NT2/D1 (cell line): ENCODE measurements around the gene GBP2.
"Not testable (repeated sequence)": the region's sequence is repeated elsewhere in the genome, so short reads cannot be mapped to it uniquely, and the experiment has no call there.

Experiments used
- DNase-seq: peaks from one replicate; pipeline ENCODE4 v3.0.0-alpha.2; 2011; ENCODE audit warnings: low read depth, low spot score
- H3K27me3 ChIP-seq: 2 replicates; pipeline ENCODE4 v1.6.0; 2011; ENCODE audit warnings: mild to moderate bottlenecking; ENCODE audit not compliant: insufficient read length, insufficient read depth
- H3K36me3 ChIP-seq: 2 replicates; pipeline ENCODE4 v1.6.1; 2011; ENCODE audit warnings: mild to moderate bottlenecking, low read length, mixed read lengths; ENCODE audit not compliant: insufficient read depth, insufficient read length
- H3K4me1 ChIP-seq: 2 replicates; pipeline ENCODE4 v1.5.1; 2011; ENCODE audit not compliant: insufficient read depth, insufficient read length
- H3K4me3 ChIP-seq: 2 replicates; pipeline ENCODE4 v1.5.1; 2011; ENCODE audit warnings: low read depth; ENCODE audit not compliant: insufficient read length
- H3K9ac ChIP-seq: 2 replicates; pipeline ENCODE4 v1.6.0; 2011; ENCODE audit warnings: low read depth; ENCODE audit not compliant: insufficient read length
- H3K9me3 ChIP-seq: 2 replicates; pipeline ENCODE4 v1.5.1; 2011; ENCODE audit warnings: mild to moderate bottlenecking, low read length; ENCODE audit not compliant: insufficient read depth
- SUZ12 ChIP-seq: IDR thresholded peaks from 2 replicates; pipeline ENCODE4 v1.6.1; 2011; ENCODE audit not compliant: insufficient read length, insufficient read depth; ENCODE audit errors: extremely low read depth
- YY1 ChIP-seq: IDR thresholded peaks from 2 replicates; pipeline ENCODE4 v1.6.1; 2011; ENCODE audit not compliant: insufficient read length, insufficient read depth
- ZNF274 ChIP-seq: IDR thresholded peaks from 2 replicates; pipeline ENCODE4 v1.6.1; 2011; ENCODE audit warnings: mild to moderate bottlenecking, low read depth, low read length

Gene GBP2

DNA sequence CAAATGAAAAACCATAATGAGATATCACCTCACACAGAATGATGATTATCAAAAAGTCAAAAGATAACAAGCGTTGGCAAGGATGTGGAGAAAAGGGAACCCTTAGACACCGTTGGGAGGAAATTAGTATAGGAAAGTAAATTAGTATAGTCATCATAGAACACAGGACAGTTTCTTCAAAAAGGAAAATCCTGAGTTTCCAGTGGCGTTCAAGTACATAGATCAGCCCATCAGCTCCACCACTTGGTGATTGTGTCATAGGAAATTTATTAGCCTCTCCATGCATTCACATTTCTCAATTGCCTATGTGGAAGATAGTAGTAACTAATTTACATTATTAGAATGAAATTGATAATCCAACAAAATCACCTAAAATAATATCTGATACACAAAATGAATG lies 20.8 kb upstream of the GBP2 start:
- Histone ChIP-seq H3K4me1 (no peaks in the 10 kb centered on the region), H3K36me3 (no peaks in the 10 kb centered on the region)

DNA sequence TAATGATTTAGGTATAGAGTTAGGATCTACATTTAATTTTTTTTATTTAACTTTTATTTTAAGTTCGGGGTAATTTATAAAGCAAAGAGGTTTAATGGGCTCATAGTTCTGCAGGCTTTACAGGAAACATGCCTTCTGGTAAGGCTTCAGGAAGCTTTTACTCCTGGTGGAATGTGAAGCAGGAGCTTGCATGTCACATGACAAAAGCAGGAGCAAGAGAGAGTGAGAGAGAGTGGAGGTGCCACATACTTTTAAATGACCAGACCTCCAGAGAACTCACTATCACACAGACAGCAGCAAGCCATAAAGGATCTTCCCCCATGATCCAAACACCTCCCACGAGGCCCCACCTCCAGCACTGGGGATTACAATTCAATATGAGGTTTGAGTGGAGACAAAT lies 17.6 kb upstream of the GBP2 start:
- no peak for TF ChIP-seq SUZ12
- TF ChIP-seq YY1 = no peak
- no peak for TF ChIP-seq ZNF274
- no peaks in the 10 kb centered on the region for H3K36me3 ChIP-seq
- H3K4me3 ChIP-seq = no peak overlapping the region

More for the DNA sequence above, 20.8 kb upstream of the GBP2 start:
- H3K9ac ChIP-seq = no peak overlapping the region
- no peaks in the 10 kb centered on the region for H3K27me3 ChIP-seq
- no peak overlapping the region for H3K4me3 ChIP-seq
- no peaks in the 10 kb centered on the region; the same call in 1 of the 2 replicates for H3K9me3 ChIP-seq
- TF ChIP-seq ZNF274 = no peak
- TF ChIP-seq YY1 = no peak
- TF ChIP-seq SUZ12 = no peak
- no peak for DNase-seq

DNA sequence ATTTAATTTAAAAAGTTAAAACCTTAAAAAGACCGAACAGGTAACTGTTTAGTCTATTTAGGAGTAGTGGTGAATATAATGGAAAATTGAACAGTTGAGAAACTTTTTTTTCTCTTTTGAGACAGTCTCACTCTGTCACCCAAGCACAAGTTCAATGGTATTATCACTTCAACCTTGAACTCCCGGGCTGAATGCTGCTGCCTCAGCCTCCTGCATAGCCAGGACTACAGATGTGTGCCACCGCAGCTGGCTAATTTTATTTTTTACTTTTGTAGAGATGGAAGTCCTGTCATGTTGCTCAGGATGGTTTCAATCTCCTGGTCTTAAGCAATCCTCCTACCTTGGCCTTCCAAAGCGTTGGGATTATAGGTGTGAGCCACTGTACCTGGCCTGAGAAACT lies 16.2 kb upstream of the GBP2 start:
- DNase-seq = no peak
- Histone ChIP-seq H3K4me3 (no peak overlapping the region), H3K27me3 (no peaks in the 10 kb centered on the region), H3K36me3 (no peaks in the 10 kb centered on the region), H3K9me3 (no peaks in the 10 kb centered on the region; the same call in 1 of the 2 replicates), H3K4me1 (no peaks in the 10 kb centered on the region), H3K9ac (no peak overlapping the region)
- TF ChIP-seq YY1 (no peak), SUZ12 (no peak), ZNF274 (no peak)

More for the DNA sequence above, 17.6 kb upstream of the GBP2 start:
- Histone ChIP-seq H3K4me1 (no peaks in the 10 kb centered on the region), H3K9ac (no peak overlapping the region), H3K9me3 (no peaks in the 10 kb centered on the region; the same call in 1 of the 2 replicates), H3K27me3 (no peaks in the 10 kb centered on the region)
- no peak for DNase-seq

DNA sequence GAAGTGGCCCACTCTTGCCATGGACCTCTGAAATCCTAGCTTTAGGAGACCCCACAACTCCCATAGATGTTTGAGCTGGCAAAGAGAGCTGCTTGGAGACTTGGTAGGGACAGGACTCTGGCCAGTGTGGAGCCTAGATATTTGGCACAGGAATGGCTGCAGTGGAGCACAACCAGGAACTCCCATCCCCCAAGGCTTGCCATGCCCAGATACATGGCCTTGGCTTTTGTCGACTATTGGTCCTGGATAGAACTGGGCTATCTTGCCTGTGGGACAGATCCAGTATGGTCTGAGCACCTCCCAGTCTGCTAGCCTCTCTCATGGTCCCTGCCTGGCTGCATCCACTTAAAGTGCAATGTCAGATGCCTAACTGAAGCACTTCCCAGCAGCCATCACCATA lies 7.8 kb upstream of the GBP2 start:
- Histone ChIP-seq H3K27me3 (no peaks in the 10 kb centered on the region), H3K9me3 (no peaks in the 10 kb centered on the region), H3K9ac (no peak overlapping the region), H3K4me3 (no peak overlapping the region), H3K36me3 (no peaks in the 10 kb centered on the region), H3K4me1 (no peaks in the 10 kb centered on the region)
- DNase-seq = no peak
- no peak for TF ChIP-seq SUZ12
- TF ChIP-seq ZNF274 = no peak
- no peak for TF ChIP-seq YY1

DNA sequence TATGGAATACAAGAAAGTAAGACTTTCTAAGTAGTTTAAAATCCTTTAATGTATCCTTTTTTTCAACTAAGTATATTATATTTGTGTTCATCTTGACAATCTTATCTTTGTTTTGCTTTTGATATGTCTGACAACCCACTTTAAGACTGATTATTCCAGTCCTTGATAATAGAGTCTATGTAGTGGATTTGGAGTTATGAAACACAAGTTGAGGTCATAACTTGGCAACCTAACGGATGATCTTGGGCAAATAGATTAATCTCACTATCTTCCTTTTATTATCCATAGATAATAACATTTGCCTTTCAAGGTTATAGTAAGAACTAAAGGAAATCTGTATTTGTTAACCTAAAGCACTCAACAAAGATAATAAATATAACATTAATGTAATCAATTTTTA lies 4.8 kb upstream of the GBP2 start:
- no peaks in the 10 kb centered on the region for H3K9me3 ChIP-seq
- DNase-seq = no peak
- no peaks in the 10 kb centered on the region for H3K4me1 ChIP-seq
- no peaks in the 10 kb centered on the region for H3K36me3 ChIP-seq
- no peak overlapping the region for H3K4me3 ChIP-seq
- no peaks in the 10 kb centered on the region for H3K27me3 ChIP-seq
- TF ChIP-seq YY1 (no peak), ZNF274 (no peak), SUZ12 (no peak)
- H3K9ac ChIP-seq = no peak overlapping the region

DNA sequence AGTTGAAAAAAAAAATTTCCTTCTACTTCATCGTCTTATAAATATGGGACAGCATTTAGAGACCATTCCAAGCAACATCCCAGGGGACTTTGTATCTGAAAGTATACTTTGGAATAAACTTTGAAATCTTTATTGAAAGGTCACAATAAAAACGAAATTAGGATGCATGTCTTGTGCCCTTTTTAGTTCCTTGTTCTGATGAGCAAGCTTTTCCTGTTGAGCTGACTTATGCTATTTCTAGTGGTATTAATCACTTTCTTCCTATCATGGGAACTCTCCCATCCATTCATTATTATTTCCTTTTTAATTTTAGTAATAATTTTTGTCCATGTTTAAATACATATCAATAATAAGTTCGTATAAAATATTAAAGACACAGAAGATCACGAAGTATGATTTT lies 4.0 kb upstream of the GBP2 start:
- H3K27me3 ChIP-seq = no peaks in the 10 kb centered on the region
- no peak overlapping the region for H3K4me3 ChIP-seq
- H3K9ac ChIP-seq = no peak overlapping the region
- TF ChIP-seq SUZ12 (no peak), YY1 (no peak)
- no peaks in the 10 kb centered on the region for H3K4me1 ChIP-seq
- no peaks in the 10 kb centered on the region for H3K36me3 ChIP-seq
- no peaks in the 10 kb centered on the region for H3K9me3 ChIP-seq
- no peak for DNase-seq

DNA sequence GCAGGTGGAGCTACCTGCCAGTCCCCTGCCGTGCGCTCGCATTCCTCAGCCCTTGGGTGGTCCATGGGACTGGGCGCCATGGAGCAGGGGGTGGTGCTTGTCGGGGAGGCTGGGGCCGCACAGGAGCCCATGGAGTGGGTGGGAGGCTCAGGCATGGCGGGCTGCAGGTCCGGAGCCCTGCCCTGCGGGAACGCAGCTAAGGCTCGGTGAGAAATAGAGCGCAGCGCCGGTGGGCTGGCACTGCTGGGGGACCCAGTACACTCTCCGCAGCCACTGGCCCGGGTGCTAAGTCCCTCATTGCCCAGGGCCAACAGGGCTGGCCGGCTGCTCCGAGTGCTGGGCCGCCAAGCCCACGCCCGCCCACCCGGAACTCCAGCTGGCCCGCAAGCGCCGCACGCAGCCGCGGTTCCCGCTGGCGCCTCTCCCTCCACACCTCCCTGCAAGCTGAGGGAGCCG lies 2.1 kb upstream of the GBP2 start:
- not testable (repeated sequence) for DNase-seq, H3K4me3 ChIP-seq, H3K4me1 ChIP-seq

DNA sequence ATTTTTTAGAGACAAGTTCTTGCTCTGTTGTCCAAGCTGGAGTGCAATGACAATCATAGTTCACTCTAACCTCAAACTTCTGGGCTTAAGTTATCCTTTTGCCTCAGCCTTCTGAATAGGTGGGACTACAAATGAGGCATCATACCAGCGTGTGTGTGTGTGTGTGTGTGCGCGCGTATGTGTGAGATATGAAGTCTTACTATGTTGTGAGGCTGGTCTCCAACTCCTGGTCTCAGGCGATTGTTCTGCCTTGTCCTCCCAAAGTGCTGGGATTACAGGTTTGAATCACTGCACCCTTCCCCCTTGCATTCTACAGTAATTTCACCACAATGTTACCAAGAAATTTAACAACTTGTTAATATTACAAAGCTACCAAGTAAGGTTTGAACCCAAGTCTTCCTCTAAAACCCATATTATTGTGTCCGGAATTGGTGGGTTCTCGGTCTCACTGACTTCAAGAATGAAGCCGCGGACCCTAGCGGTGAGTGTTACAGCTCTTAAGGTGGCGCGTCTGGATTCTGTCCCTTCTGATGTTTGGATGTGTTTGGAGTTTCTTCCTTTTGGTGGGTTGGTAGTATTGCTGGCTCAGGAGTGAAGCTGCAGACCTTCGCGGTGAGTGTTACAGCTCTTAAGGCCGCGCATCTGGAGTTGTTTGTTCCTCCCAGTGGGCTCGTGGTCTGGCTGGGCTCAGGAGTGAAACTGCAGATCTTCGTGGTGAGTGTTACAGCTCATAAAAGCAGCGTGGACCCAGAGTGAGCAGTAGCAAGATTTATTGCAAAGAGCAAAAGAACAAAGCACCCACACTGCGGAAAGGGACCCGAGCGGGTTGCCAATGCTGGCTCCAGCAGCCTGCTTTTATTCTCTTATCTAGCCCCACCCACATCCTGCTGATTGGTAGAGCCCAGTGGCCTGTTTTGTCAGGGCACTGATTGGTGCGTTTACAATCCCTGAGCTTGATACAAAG lies 970 bp upstream of the GBP2 start:
- DNase-seq, H3K9me3 ChIP-seq, H3K36me3 ChIP-seq, H3K27me3 ChIP-seq, H3K4me3 ChIP-seq, H3K9ac ChIP-seq, H3K4me1 ChIP-seq: not testable (repeated sequence)

More for the DNA sequence above, 2.1 kb upstream of the GBP2 start:
- not testable (repeated sequence) for H3K9ac ChIP-seq, H3K9me3 ChIP-seq, H3K36me3 ChIP-seq, H3K27me3 ChIP-seq
